HepG2 (cell line): ENCODE results near the gene PSMD12. TPM values are rescaled to one million over a fixed set of nuclear protein-coding genes. Genes with fewer than 3 reads are reported as not detected.
A peak's percentile ranks its signal among the peaks of the same experiment; 100 is the strongest.

Experiments used
- CBX5 ChIP-seq: sonication (generic); formaldehyde crosslinking; IDR thresholded peaks from 2 replicates; pipeline ENCODE4 v1.4.0; 2020; ENCODE audit warnings: missing genetic modification reagents, borderline replicate concordance
- GFI1 ChIP-seq: sonication (generic); formaldehyde crosslinking; IDR thresholded peaks from 2 replicates; pipeline ENCODE4 v1.5.0; 2020; ENCODE audit warnings: missing genetic modification reagents, mild to moderate bottlenecking, borderline replicate concordance
- HMGXB3 ChIP-seq: sonication (generic); formaldehyde crosslinking; IDR thresholded peaks from 2 replicates; pipeline ENCODE4 v1.4.0; 2020; ENCODE audit warnings: missing genetic modification reagents, borderline replicate concordance
- KDM1A ChIP-seq: IDR thresholded peaks from 2 replicates; pipeline ENCODE4 v1.6.1; 2016; ENCODE audit warnings: missing compliant biosample characterization
- MED13 ChIP-seq: sonication (generic); formaldehyde crosslinking; IDR thresholded peaks from 2 replicates; pipeline ENCODE4 v1.5.0; 2020; ENCODE audit warnings: missing genetic modification reagents
- PATZ1 ChIP-seq: sonication (generic); formaldehyde crosslinking; IDR thresholded peaks from 2 replicates; pipeline ENCODE4 v1.4.0; 2020; ENCODE audit warnings: missing genetic modification reagents
- ZBTB2 ChIP-seq: sonication (generic); formaldehyde crosslinking; IDR thresholded peaks from 2 replicates; pipeline ENCODE4 v1.8.0; 2022; ENCODE audit warnings: low read depth, missing genetic modification reagents
- ZMAT3 ChIP-seq: sonication (generic); formaldehyde crosslinking; conservative IDR thresholded peaks from 2 replicates; pipeline ENCODE4 v1.7.0; 2021; ENCODE audit warnings: missing genetic modification reagents
- ZMAT5 ChIP-seq: sonication (generic); formaldehyde crosslinking; IDR thresholded peaks from 2 replicates; pipeline ENCODE4 v1.5.0; 2020; ENCODE audit warnings: mild to moderate bottlenecking, low read depth, missing genetic modification reagents, borderline replicate concordance
- ZNF337 ChIP-seq: sonication (generic); formaldehyde crosslinking; IDR thresholded peaks from 2 replicates; pipeline ENCODE4 v1.5.1; 2020; ENCODE audit warnings: missing genetic modification reagents, low read depth, mild to moderate bottlenecking, borderline replicate concordance
- ZNF496 ChIP-seq: sonication (generic); formaldehyde crosslinking; IDR thresholded peaks from 2 replicates; pipeline ENCODE4 v1.8.1; 2023; ENCODE audit warnings: mild to moderate bottlenecking, moderate library complexity, missing genetic modification reagents; ENCODE audit not compliant: insufficient replicate concordance
- ZNF609 ChIP-seq: sonication (generic); formaldehyde crosslinking; IDR thresholded peaks from 2 replicates; pipeline ENCODE4 v1.4.0; 2020; ENCODE audit warnings: mild to moderate bottlenecking, missing genetic modification reagents, borderline replicate concordance
- ZNF883 ChIP-seq: sonication (generic); formaldehyde crosslinking; IDR thresholded peaks from 2 replicates; pipeline ENCODE4 v1.5.1; 2020; ENCODE audit warnings: mild to moderate bottlenecking, missing genetic modification reagents; ENCODE audit errors: not compliant biosample characterization
- ZSCAN31 ChIP-seq: sonication (generic); formaldehyde crosslinking; IDR thresholded peaks from 2 replicates; pipeline ENCODE4 v1.5.0; 2020; ENCODE audit warnings: low read depth, mild to moderate bottlenecking, missing genetic modification reagents
- polyA plus RNA-seq, 8 experiments: library from polyadenylated mRNA; depleted of rRNA in 3 of 8; stranded (reverse) in 7 of 8; unstranded in 1 of 8; fragments of >200 nt; fragmentation: Illumina TruSeq in 4 of 8; extraction: Trizol in 4 of 8; gene quantifications; 2 replicates each; pipeline versions ENCODE4 v1.2.1 to v1.2.3, GENCODE V29; 2011 to 2016; ENCODE audit warnings: low read depth in 4 of 8, missing spikeins in 1 of 8, mixed read lengths in 1 of 8; ENCODE audit not compliant: insufficient read depth in 1 of 8
- total RNA-seq, 5 experiments: library from RNA; depleted of rRNA; stranded (reverse); fragments of >200 nt; fragmentation: Illumina TruSeq; extraction: Trizol; gene quantifications; 2 replicates each; pipeline ENCODE4 v1.2.3, GENCODE V29; 2016; ENCODE audit warnings: low read depth in 1 of 5

The PSMD12 gene
- total and polyA plus RNA-seq, 2 of the 13 experiments (the other 11 are each of a cell fraction or from before 2014, with no cell fraction given): 27.4 to 71.7 TPM

GRCh38 chr17:67378454-67379250, 12.3 kb upstream of the PSMD12 start (continued):
- TF ChIP-seq ZMAT5 (CRISPR knock-in tag) (no peak), ZSCAN31 (CRISPR knock-in tag) (no peak; the same call in none of the 2 replicates), ZBTB2 (CRISPR knock-in tag) (0 out of 2 replicates have a peak, but pooled peaks have one; percentile 33), HMGXB3 (CRISPR knock-in tag) (no peak; the same call in 1 of the 2 replicates), ZNF883 (CRISPR knock-in tag) (no peak), KDM1A (CRISPR knock-in tag) (no peak; the same call in 1 of the 2 replicates), ZNF337 (no peak), MED13 (CRISPR knock-in tag) (0 out of 2 replicates have a peak, but pooled peaks have one; percentile 46), GFI1 (CRISPR knock-in tag) (peak; percentile 26; the same call in 1 of the 2 replicates), ZMAT3 (CRISPR knock-in tag) (no peak; the same call in 1 of the 2 replicates), ZNF609 (CRISPR knock-in tag) (no peak), PATZ1 (CRISPR knock-in tag) (peak; percentile 83), CBX5 (CRISPR knock-in tag) (peak; percentile 29; the same call in 1 of the 2 replicates), ZNF496 (CRISPR knock-in tag) (no peak)
